ENCODE results near the gene SIRT2. TPM values are rescaled to one million over a fixed set of nuclear protein-coding genes. Genes with fewer than 3 reads are reported as not detected.
"Not testable (repeated sequence)": the region's sequence is repeated elsewhere in the genome, so short reads cannot be mapped to it uniquely, and the experiment has no call there.

Gene SIRT2
- total RNA-seq, 1 donor from 2014 or later, result 54.2 TPM

DNA sequence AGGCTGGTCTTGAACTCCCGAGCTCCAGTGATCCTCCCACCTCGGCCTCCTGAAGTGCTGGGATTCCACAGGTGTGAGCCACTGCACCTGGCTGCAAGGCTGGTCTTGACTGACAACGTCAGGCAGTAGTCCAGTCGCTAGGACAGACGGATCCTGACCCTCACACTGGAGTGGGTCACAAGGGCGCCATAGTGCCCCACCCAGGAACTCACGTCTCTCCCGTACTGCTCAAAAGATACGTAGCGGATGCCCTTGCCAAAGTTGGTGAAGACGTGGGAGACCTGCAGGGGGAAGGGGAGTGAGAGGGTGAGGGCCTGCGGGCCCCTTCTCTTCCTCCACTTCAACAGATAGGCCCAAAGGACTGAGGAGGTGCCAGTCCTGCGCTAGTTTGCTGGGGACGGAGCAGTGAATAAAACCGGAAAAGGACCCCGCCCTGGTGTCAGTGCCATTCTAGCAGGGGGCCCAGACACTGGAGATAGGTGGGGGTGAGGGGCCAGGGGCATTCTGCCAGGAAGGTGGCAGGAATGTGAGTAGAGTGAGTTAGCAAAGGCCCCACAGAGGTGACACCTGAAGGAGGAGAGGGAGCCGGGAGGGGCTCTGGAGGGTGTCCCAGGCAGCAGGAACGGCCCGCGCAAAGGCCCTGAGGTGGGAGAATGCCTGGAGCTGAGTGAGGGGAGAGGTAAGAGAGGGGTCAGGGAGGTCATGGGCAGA is 43.2 kb upstream of the SIRT2 start:
- peak; percentile 64 for DNase-seq (ENCODE audit: low spot score)
- Mint-ChIP-seq H3K36me3 (ENCODE audit: low read depth) (peaks cover 14% of the 10 kb centered on the region), H3K9me3 (ENCODE audit: low read depth) (no peaks in the 10 kb centered on the region), H3K4me1 (ENCODE audit: low read depth) (no peaks in the 10 kb centered on the region), H3K27ac (ENCODE audit: unreplicated experiment) (peak overlapping the region; percentile 17), H3K4me3 (ENCODE audit: unreplicated experiment) (no peak overlapping the region), H3K27me3 (ENCODE audit: low read depth) (no peaks in the 10 kb centered on the region)
- TF ChIP-seq, protein P1, sequence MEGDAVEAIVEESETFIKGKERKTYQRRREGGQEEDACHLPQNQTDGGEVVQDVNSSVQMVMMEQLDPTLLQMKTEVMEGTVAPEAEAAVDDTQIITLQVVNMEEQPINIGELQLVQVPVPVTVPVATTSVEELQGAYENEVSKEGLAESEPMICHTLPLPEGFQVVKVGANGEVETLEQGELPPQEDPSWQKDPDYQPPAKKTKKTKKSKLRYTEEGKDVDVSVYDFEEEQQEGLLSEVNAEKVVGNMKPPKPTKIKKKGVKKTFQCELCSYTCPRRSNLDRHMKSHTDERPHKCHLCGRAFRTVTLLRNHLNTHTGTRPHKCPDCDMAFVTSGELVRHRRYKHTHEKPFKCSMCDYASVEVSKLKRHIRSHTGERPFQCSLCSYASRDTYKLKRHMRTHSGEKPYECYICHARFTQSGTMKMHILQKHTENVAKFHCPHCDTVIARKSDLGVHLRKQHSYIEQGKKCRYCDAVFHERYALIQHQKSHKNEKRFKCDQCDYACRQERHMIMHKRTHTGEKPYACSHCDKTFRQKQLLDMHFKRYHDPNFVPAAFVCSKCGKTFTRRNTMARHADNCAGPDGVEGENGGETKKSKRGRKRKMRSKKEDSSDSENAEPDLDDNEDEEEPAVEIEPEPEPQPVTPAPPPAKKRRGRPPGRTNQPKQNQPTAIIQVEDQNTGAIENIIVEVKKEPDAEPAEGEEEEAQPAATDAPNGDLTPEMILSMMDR (IDR thresholded peaks at IDR 0.05), result no peak

DNA sequence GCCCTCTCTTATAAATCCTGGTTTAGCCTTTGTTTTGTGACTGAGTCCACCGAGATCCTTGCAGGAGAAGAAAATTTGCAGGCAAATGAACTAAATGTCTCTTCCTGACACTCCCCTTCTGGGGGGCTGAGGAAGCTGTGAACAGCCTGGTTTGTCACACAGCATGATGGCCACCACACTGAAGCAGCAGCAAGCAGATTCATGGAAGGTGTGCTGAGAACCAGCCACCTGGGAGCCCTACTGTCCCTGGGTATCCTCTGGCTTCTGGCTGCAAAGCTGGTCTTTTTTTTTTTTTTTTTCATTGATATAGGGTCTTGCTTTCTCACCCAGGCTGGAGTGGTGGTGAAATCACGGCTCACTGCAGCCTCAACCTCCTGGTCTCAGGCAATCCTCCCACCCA is 42.6 kb upstream of the SIRT2 start:
- TF ChIP-seq, protein P1 (IDR thresholded peaks at IDR 0.05), result no peak
- Mint-ChIP-seq H3K4me1 (ENCODE audit: low read depth) (no peaks in the 10 kb centered on the region), H3K9me3 (ENCODE audit: low read depth) (no peaks in the 10 kb centered on the region), H3K4me3 (ENCODE audit: unreplicated experiment) (no peak overlapping the region), H3K27me3 (ENCODE audit: low read depth) (no peaks in the 10 kb centered on the region), H3K27ac (ENCODE audit: unreplicated experiment) (no peak overlapping the region), H3K36me3 (ENCODE audit: low read depth) (peaks cover 11% of the 10 kb centered on the region)
- no peak for DNase-seq (ENCODE audit: low spot score)

DNA sequence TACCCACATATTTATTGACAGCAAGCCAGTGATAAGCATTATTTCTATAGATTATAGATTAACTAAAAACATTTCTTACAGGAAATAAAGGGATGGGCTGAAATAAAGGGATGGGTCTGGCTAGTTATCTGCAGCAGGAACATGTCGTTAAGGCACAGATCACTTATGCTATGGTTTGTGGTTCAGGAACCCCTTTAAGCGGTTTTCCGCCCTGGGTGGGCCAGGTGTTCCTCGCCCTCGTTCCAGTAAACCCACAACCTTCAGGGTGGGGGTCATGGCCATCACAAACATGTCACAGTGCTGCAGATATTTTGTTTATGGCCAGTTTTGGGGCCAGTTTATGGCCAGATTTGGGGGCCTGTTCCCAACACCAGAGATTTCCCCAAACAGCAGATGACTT is 42.0 kb upstream of the SIRT2 start:
- H3K4me1 Mint-ChIP-seq (ENCODE audit: low read depth); H3K4me3 Mint-ChIP-seq (ENCODE audit: unreplicated experiment); DNase-seq (ENCODE audit: low spot score); H3K27ac Mint-ChIP-seq (ENCODE audit: unreplicated experiment); H3K27me3 Mint-ChIP-seq (ENCODE audit: low read depth); H3K9me3 Mint-ChIP-seq (ENCODE audit: low read depth); H3K36me3 Mint-ChIP-seq (ENCODE audit: low read depth): not testable (repeated sequence)

DNA sequence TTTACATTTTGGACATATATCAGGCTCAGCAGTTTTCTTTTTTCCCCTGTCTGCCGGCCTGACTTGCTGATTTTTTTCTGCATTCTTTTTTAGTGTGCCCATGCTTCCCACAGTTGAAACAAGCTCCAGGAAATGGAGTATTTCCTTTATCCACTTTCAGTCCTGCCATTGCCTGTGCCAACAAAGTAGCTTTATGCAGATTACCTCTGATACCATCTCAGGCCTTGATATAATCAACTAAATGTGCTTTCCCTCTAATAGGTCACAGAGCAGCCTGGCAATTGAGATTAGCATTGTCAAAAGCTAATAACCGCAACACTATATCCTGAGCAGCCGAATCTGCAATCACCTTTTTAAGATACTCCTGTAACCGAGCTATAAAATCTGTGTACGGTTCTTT is 40.5 kb upstream of the SIRT2 start:
- peaks cover 13% of the 10 kb centered on the region for H3K36me3 Mint-ChIP-seq (ENCODE audit: low read depth)
- no peak overlapping the region for H3K4me3 Mint-ChIP-seq (ENCODE audit: unreplicated experiment)
- peaks cover 8% of the 10 kb centered on the region for H3K9me3 Mint-ChIP-seq (ENCODE audit: low read depth)
- no peaks in the 10 kb centered on the region for H3K27me3 Mint-ChIP-seq (ENCODE audit: low read depth)
- TF ChIP-seq, protein P1 (IDR thresholded peaks at IDR 0.05), result no peak
- no peak overlapping the region for H3K27ac Mint-ChIP-seq (ENCODE audit: unreplicated experiment)
- no peaks in the 10 kb centered on the region for H3K4me1 Mint-ChIP-seq (ENCODE audit: low read depth)
- DNase-seq (ENCODE audit: low spot score), result no peak

DNA sequence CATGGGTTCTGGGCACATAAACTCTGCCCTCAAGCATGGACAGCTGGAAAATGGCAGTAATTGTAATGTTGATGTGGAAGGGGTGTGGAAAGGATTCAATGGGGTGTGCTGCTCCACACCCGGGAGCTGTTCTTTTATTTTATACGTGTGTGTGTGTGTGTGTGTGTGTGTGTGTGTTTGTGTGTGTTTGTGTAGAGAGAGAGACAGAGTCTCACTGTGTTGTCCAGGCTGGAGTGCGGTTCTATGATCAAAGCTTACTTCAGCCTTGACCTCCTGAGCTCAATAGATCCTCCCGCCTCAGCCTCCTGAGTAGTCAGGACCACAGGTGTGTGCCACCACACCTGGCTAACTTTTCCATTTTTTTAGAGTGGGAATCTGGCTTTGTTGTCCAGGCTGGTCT is 34.1 kb upstream of the SIRT2 start:
- TF ChIP-seq, protein P1 (IDR thresholded peaks at IDR 0.05), result no peak
- H3K27ac Mint-ChIP-seq (ENCODE audit: unreplicated experiment), result no peak overlapping the region
- no peak for DNase-seq (ENCODE audit: low spot score)
- H3K4me3 Mint-ChIP-seq (ENCODE audit: unreplicated experiment), result no peak overlapping the region
- H3K36me3 Mint-ChIP-seq (ENCODE audit: low read depth), result peaks cover 14% of the 10 kb centered on the region
- H3K27me3 Mint-ChIP-seq (ENCODE audit: low read depth), result no peaks in the 10 kb centered on the region
- peaks cover 31% of the 10 kb centered on the region for H3K4me1 Mint-ChIP-seq (ENCODE audit: low read depth)
- peaks cover 14% of the 10 kb centered on the region for H3K9me3 Mint-ChIP-seq (ENCODE audit: low read depth)
